DMS153 treated with DMSO at 0.1 percent for 48 hours (cell line): ENCODE data around the gene RIBC1.
"Not testable (repeated sequence)": the region's sequence is repeated elsewhere in the genome, so short reads cannot be mapped to it uniquely, and the experiment has no call there.

ENCODE experiments used
- DNase-seq: peaks from one replicate; lab custom pipeline; 2025; ENCODE audit not compliant: unreplicated experiment; lab: John Stamatoyannopoulos, UW

Gene RIBC1

GRCh38 chrX:53422861-53423306, at the start of gene RIBC1:
TSS of gene RIBC1 (plus strand) at chrX:53422873. CDS start at chrX:53426277, 3,404 bp downstream.
- DNase-seq: no peak

- no peak for DNase-seq
Observed at GRCh38 chrX:53373307-53373706, 49.4 kb upstream of the RIBC1 start.

- no peak for DNase-seq
Observed at GRCh38 chrX:53374222-53374820, 48.4 kb upstream of the RIBC1 start.

- no peak for DNase-seq
Observed at GRCh38 chrX:53374923-53375322, 47.8 kb upstream of the RIBC1 start.

GRCh38 chrX:53376888-53377287, 45.8 kb upstream of the RIBC1 start:
- no peak for DNase-seq

- DNase-seq: no peak
Observed at GRCh38 chrX:53377464-53377863, 45.2 kb upstream of the RIBC1 start.

- no peak for DNase-seq
Observed at GRCh38 chrX:53379008-53379710, 43.5 kb upstream of the RIBC1 start.

- no peak for DNase-seq
Observed at GRCh38 chrX:53379747-53380146, 42.9 kb upstream of the RIBC1 start.

- no peak for DNase-seq
Observed at GRCh38 chrX:53383376-53384076, 39.1 kb upstream of the RIBC1 start.

- no peak for DNase-seq
Observed at GRCh38 chrX:53395605-53396298, 26.9 kb upstream of the RIBC1 start.

GRCh38 chrX:53398216-53398615, 24.5 kb upstream of the RIBC1 start:
- no peak for DNase-seq

- DNase-seq: no peak
Observed at GRCh38 chrX:53403535-53403934, 19.1 kb upstream of the RIBC1 start.

- DNase-seq: no peak
Observed at GRCh38 chrX:53412446-53412845, 10.2 kb upstream of the RIBC1 start.

- not testable (repeated sequence) for DNase-seq
Observed at GRCh38 chrX:53420351-53420750, 2.3 kb upstream of the RIBC1 start.

- no peak for DNase-seq
Observed at GRCh38 chrX:53421125-53421524, 1.5 kb upstream of the RIBC1 start.

GRCh38 chrX:53421772-53422085, 944 bp upstream of the RIBC1 start:
- DNase-seq: no peak

GRCh38 chrX:53422086-53422860, 400 bp upstream of the RIBC1 start, which contains the start of gene SMC1A:
TSS of gene SMC1A (minus strand) at chrX:53422654. CDS start at chrX:53422600, 54 bp downstream.
- DNase-seq: peak; percentile 81

- no peak for DNase-seq
Observed at GRCh38 chrX:53429755-53430154, 7.1 kb downstream of the RIBC1 start.

GRCh38 chrX:53430231-53430630, 7.6 kb downstream of the RIBC1 start:
- DNase-seq: no peak

GRCh38 chrX:53433651-53434639, 11.3 kb downstream of the RIBC1 start, which contains the start of gene HSD17B10:
TSS of gene HSD17B10 (minus strand) at chrX:53434370. CDS start at chrX:53434345, 25 bp downstream.
- peak; percentile 48 for DNase-seq
